GM21381 (cell line): ENCODE measurements around the gene SGMS2.

Experiments used
- ATAC-seq: cut with Tn5 transposase; IDR thresholded peaks from one replicate; pipeline ENCODE4 v1.9.1; 2021; ENCODE audit warnings: mild to moderate bottlenecking, moderate library complexity; ENCODE audit not compliant: unreplicated experiment

SGMS2 gene

GRCh38 chr4:107824350-107825071 is at the start of gene SGMS2:
TSS of gene SGMS2 (plus strand) at chr4:107824932. CDS start at chr4:107895554, 70,622 bp downstream.
- peak; percentile 63 for ATAC-seq

- no peak for ATAC-seq
These were observed 46.8 kb upstream of the SGMS2 start for GRCh38 chr4:107777890-107778289.

GRCh38 chr4:107778784-107779530 is 45.8 kb upstream of the SGMS2 start:
- ATAC-seq, result no peak

GRCh38 chr4:107780665-107781064 is 44.1 kb upstream of the SGMS2 start:
- no peak for ATAC-seq

- no peak for ATAC-seq
These were observed 32.8 kb upstream of the SGMS2 start for GRCh38 chr4:107791902-107792301.

- no peak for ATAC-seq
These were observed 32.0 kb upstream of the SGMS2 start for GRCh38 chr4:107792711-107793110.

- ATAC-seq, result no peak
These were observed 30.7 kb upstream of the SGMS2 start for GRCh38 chr4:107793996-107794395.

- ATAC-seq, result no peak
These were observed 24.9 kb upstream of the SGMS2 start for GRCh38 chr4:107799669-107800450.

- ATAC-seq, result no peak
These were observed 24.0 kb upstream of the SGMS2 start for GRCh38 chr4:107800706-107801105.

GRCh38 chr4:107801766-107802211 is 22.9 kb upstream of the SGMS2 start:
- ATAC-seq, result no peak

GRCh38 chr4:107804956-107805355 is 19.8 kb upstream of the SGMS2 start:
- ATAC-seq, result no peak

- no peak for ATAC-seq
These were observed 18.5 kb upstream of the SGMS2 start for GRCh38 chr4:107806196-107806595.

GRCh38 chr4:107808572-107808971 is 16.2 kb upstream of the SGMS2 start:
- no peak for ATAC-seq

- ATAC-seq, result no peak
These were observed 15.5 kb upstream of the SGMS2 start for GRCh38 chr4:107809210-107809609.

GRCh38 chr4:107814758-107815157 is 10.0 kb upstream of the SGMS2 start:
- ATAC-seq, result no peak

- no peak for ATAC-seq
These were observed 9.6 kb upstream of the SGMS2 start for GRCh38 chr4:107815158-107815557.

- ATAC-seq, result no peak
These were observed 6.3 kb upstream of the SGMS2 start for GRCh38 chr4:107818301-107818910.

GRCh38 chr4:107823870-107824349 is 822 bp upstream of the SGMS2 start:
- ATAC-seq, result no peak

- peak; percentile 44 for ATAC-seq
These were observed 516 bp downstream of the SGMS2 start for GRCh38 chr4:107825072-107825824.

- no peak for ATAC-seq
These were observed 1.8 kb downstream of the SGMS2 start for GRCh38 chr4:107826421-107826980.
